ENCODE data around the gene MGST2. TPM values are rescaled to one million over a fixed set of nuclear protein-coding genes. Genes with fewer than 3 reads are reported as not detected.

The MGST2 gene
- total RNA-seq, 1 experiment from 2014 or later = 14.9 TPM

- TF ChIP-seq HMGXB4 (CRISPR knock-in tag; IDR thresholded peaks at IDR 0.05) = peak; percentile 41; the same call in 1 of the 2 replicates
- no peak for TF ChIP-seq CDX4 (CRISPR knock-in tag; IDR thresholded peaks at IDR 0.05; ENCODE audit: borderline replicate concordance)
- no peak for TF ChIP-seq RORB (CRISPR knock-in tag; IDR thresholded peaks at IDR 0.05)
- no peak for TF ChIP-seq E2F4 (CRISPR knock-in tag; IDR thresholded peaks at IDR 0.05; ENCODE audit: borderline replicate concordance, low read depth)
- TF ChIP-seq TEAD1 (CRISPR knock-in tag; IDR thresholded peaks at IDR 0.05) = 0 out of 2 replicates have a peak, but pooled peaks have one; percentile 32
- TF ChIP-seq ZBTB21 (CRISPR knock-in tag; IDR thresholded peaks at IDR 0.05; ENCODE audit: borderline replicate concordance) = peak; percentile 83; the same call in 1 of the 2 replicates
- no peak for TF ChIP-seq ZMAT4 (CRISPR knock-in tag; IDR thresholded peaks at IDR 0.05)
- no peak for TF ChIP-seq ZNF121 (CRISPR knock-in tag; IDR thresholded peaks at IDR 0.05)
- peak; percentile 50 for TF ChIP-seq CTCF (IDR thresholded peaks at IDR 0.05)
- TF ChIP-seq NFE2L1 (CRISPR knock-in tag; IDR thresholded peaks at IDR 0.05) = 0 out of 2 replicates have a peak, but pooled peaks have one; percentile 36
Measured at GRCh38 chr4:139734875-139735380, 69.3 kb downstream of the MGST2 start (continued).

- Mint-ChIP-seq H3K4me1 (peaks cover 35% of the 10 kb centered on the region), H3K4me3 (peak overlapping the region; percentile 72), H3K36me3 (no peaks in the 10 kb centered on the region), H3K9me3 (no peaks in the 10 kb centered on the region), H3K27ac (no peak overlapping the region), H3K27me3 (ENCODE audit: low read depth) (peaks cover 39% of the 10 kb centered on the region)
- DNase-seq (ENCODE audit: low spot score) (peak; percentile 46), ATAC-seq (peak; percentile 62)
- POLR2A ChIA-PET = interaction anchor here (1.0 kb wide), 1 partner anchor 39 kb away, joined by 4 read pairs; no protein-coding TSS in a partner anchor
- CTCF ChIA-PET = interaction anchor here (1.1 to 1.8 kb wide), 13 partner anchors 15 to 539 kb away, joined by 3 to 10 read pairs (median 4); no protein-coding TSS in a partner anchor
- no peak for TF ChIP-seq ATF6 (CRISPR knock-in tag; IDR thresholded peaks at IDR 0.05)
- TF ChIP-seq GTF2I (CRISPR knock-in tag; conservative IDR thresholded peaks at IDR 0.05) = no peak
- no peak for TF ChIP-seq ETV6 (CRISPR knock-in tag; IDR thresholded peaks at IDR 0.05)
- TF ChIP-seq ZBTB21 (CRISPR knock-in tag; IDR thresholded peaks at IDR 0.05; ENCODE audit: borderline replicate concordance) = no peak
- no peak for TF ChIP-seq MLX (CRISPR knock-in tag; IDR thresholded peaks at IDR 0.05)
- TF ChIP-seq ZNF121 (CRISPR knock-in tag; IDR thresholded peaks at IDR 0.05) = no peak
- TF ChIP-seq JAZF1 (CRISPR knock-in tag; IDR thresholded peaks at IDR 0.05) = no peak
- no peak for TF ChIP-seq ATF3 (CRISPR knock-in tag; conservative IDR thresholded peaks at IDR 0.05)
- no peak for TF ChIP-seq TEAD1 (CRISPR knock-in tag; IDR thresholded peaks at IDR 0.05)
- TF ChIP-seq ZBTB43 (CRISPR knock-in tag; IDR thresholded peaks at IDR 0.05) = no peak
- no peak for TF ChIP-seq E2F4 (CRISPR knock-in tag; IDR thresholded peaks at IDR 0.05; ENCODE audit: borderline replicate concordance, low read depth)
- TF ChIP-seq ZNF512 (CRISPR knock-in tag; IDR thresholded peaks at IDR 0.05; ENCODE audit: borderline replicate concordance) = no peak
- no peak for TF ChIP-seq NR3C1 (CRISPR knock-in tag; conservative IDR thresholded peaks at IDR 0.05; ENCODE audit: low read depth)
Measured at GRCh38 chr4:139735381-139736273, 70.0 kb downstream of the MGST2 start.
